Measurements from ENCODE around the gene GOLGA8B. TPM values are rescaled to one million over a fixed set of nuclear protein-coding genes. Genes with fewer than 3 reads are reported as not detected.

GOLGA8B gene
- 10.7 and 26.5 TPM in 2 replicates for total RNA-seq

GRCh38 chr15:34583399-34584329, at the start of gene GOLGA8B:
GOLGA8B (minus strand) TSS chr15:34583651; CDS start chr15:34535912, 47,739 bp downstream.

Other genes starting within 250 kb of the GOLGA8B start
- gene SLC12A6, start 245.9 kb downstream of the GOLGA8B start, total RNA-seq: 13.1 and 22.9 TPM in 2 replicates
- 154 and 219 TPM in 2 replicates for gene NOP10, start 240.5 kb downstream of the GOLGA8B start, total RNA-seq
- gene NUTM1, start 240.3 kb downstream of the GOLGA8B start, total RNA-seq: not detected in 2 replicates
- gene LPCAT4, start 216.5 kb downstream of the GOLGA8B start, total RNA-seq: 7.1 and 15.5 TPM in 2 replicates
- gene GOLGA8A, start 145.8 kb downstream of the GOLGA8B start, total RNA-seq: 8.3 and 33.3 TPM in 2 replicates
- gene GJD2, start 171.3 kb upstream of the GOLGA8B start, total RNA-seq: not detected in 2 replicates
- gene ACTC1, start 211.9 kb upstream of the GOLGA8B start, total RNA-seq: not detected in 2 replicates